SH-SY5Y (cell line): Measurements from ENCODE around the gene AVPI1.

Source experiments
- GATA2 ChIP-seq: IDR thresholded peaks from 2 replicates; pipeline ENCODE4 v1.6.1; 2011; ENCODE audit warnings: mild to moderate bottlenecking, low read depth, low read length
- GATA3 ChIP-seq: IDR thresholded peaks from 2 replicates; pipeline ENCODE4 v1.6.1; 2011; ENCODE audit warnings: low read depth, mild to moderate bottlenecking, low read length, moderate library complexity

GRCh38 chr10:97667463-97667862 is 19.6 kb downstream of the AVPI1 start:
- no peak for TF ChIP-seq GATA2
- no peak for TF ChIP-seq GATA3
